Panc1 (cell line): ENCODE results near the gene GTF2A2. TPM values are rescaled to one million over a fixed set of nuclear protein-coding genes. Genes with fewer than 3 reads are reported as not detected.

Experiments used
- ATAC-seq: fragments of 200-7000 bp; cut with Tn5 transposase; 2 replicates; pipeline ENCODE4 v1.9.1; 2020; ENCODE audit warnings: mild to moderate bottlenecking, moderate library complexity
- BruUV-seq: library from RNA; stranded (reverse); fragments of 400-500 nt; replicated peaks from 2 replicates; lab custom pipeline; 2021; lab: Mats Ljungman, UMichigan
- CTCF ChIA-PET: fragments of 300-600 bp; sonication (Branson Sonifier 250); formaldehyde crosslinking; loops from one replicate; lab custom pipeline; 2022; ENCODE audit warnings: antibody characterized with exemption; lab: Charles Lee
- POLR2A ChIA-PET: fragments of 300-600 bp; sonication (Branson Sonifier 250); formaldehyde crosslinking; loops from one replicate; lab custom pipeline; 2022; ENCODE audit warnings: antibody characterized with exemption; lab: Charles Lee
- DNase-seq: peaks from one replicate; pipeline ENCODE4 v3.0.0-alpha.2; 2010; ENCODE audit warnings: low read depth, low spot score
- H3K27ac ChIP-seq: 2 replicates; pipeline ENCODE4 v1.5.1; 2011; ENCODE audit warnings: mild to moderate bottlenecking, low read length, inconsistent platforms
- H3K27me3 ChIP-seq: fragments of 200-500 bp; sonication (Bioruptor generic); 2 replicates; pipeline ENCODE4 v1.6.0; 2014; ENCODE audit warnings: low read length, inconsistent platforms; ENCODE audit not compliant: control insufficient read depth, insufficient read depth
- H3K36me3 ChIP-seq: fragments of 200-500 bp; sonication (Bioruptor generic); 2 replicates; pipeline ENCODE4 v1.5.1; 2014; ENCODE audit warnings: inconsistent platforms, mild to moderate bottlenecking, low read length, moderate library complexity; ENCODE audit not compliant: control insufficient read depth, insufficient read depth
- H3K4me1 ChIP-seq: 2 replicates; pipeline ENCODE4 v1.5.1; 2011; ENCODE audit warnings: inconsistent platforms, mild to moderate bottlenecking, low read length, moderate library complexity; ENCODE audit not compliant: control insufficient read depth, insufficient read depth
- H3K4me3 ChIP-seq, 2 experiments: 2 replicates each; pipeline ENCODE4 v1.5.1; 2011 to 2012; ENCODE audit warnings: low read depth in 2 of 2, low read length in 2 of 2, mild to moderate bottlenecking in 2 of 2, inconsistent platforms in 1 of 2, moderate library complexity in 1 of 2
- H3K9me3 ChIP-seq: fragments of 200-500 bp; sonication (Bioruptor generic); 2 replicates; pipeline ENCODE4 v1.5.1; 2014; ENCODE audit warnings: low read depth, mild to moderate bottlenecking, inconsistent platforms, low read length, moderate library complexity; ENCODE audit not compliant: control insufficient read depth, insufficient read depth
- CTCF ChIP-seq: fragments of 450-650 bp; IDR thresholded peaks from 2 replicates; pipeline ENCODE4 v1.5.1; 2017; ENCODE audit warnings: mild to moderate bottlenecking
- POLR2AphosphoS5 ChIP-seq: IDR thresholded peaks from 2 replicates; pipeline ENCODE4 v1.6.1; 2012; ENCODE audit warnings: mild to moderate bottlenecking, low read depth, low read length, moderate library complexity
- REST ChIP-seq, 2 experiments: IDR thresholded peaks; 2 replicates each; pipeline ENCODE4 v1.6.1; 2011 to 2012; ENCODE audit warnings: low read depth in 2 of 2, control low read depth in 1 of 2, low read length in 1 of 2, mild to moderate bottlenecking in 1 of 2, moderate library complexity in 1 of 2; ENCODE audit not compliant: insufficient read depth in 1 of 2
- SIN3A ChIP-seq: IDR thresholded peaks from 2 replicates; pipeline ENCODE4 v1.6.1; 2012; ENCODE audit warnings: low read depth, mild to moderate bottlenecking, low read length, moderate library complexity, borderline replicate concordance; ENCODE audit not compliant: insufficient read depth
- in situ Hi-C: cut with HindIII; loops from 2 replicates; pipeline ENCODE4 v1.10.0; 2016; ENCODE audit warnings: low sequenced_read_pairs, low pct_unique_long_range_greater_than_20kb
- intact Hi-C: fragments of 100-400 bp; cut with micrococcal nuclease; formaldehyde crosslinking; loops from one replicate; pipeline ENCODE4 v1.10.0; 2022; ENCODE audit not compliant: unreplicated experiment
- total RNA-seq: library from RNA; stranded (reverse); gene quantifications from one replicate; pipeline ENCODE4 v1.2.1, GENCODE V29; 2021; ENCODE audit not compliant: unreplicated experiment

The GTF2A2 gene
- total RNA-seq, 1 experiment from 2014 or later = 234 TPM

GRCh38 chr15:59614153-59614552, 43.2 kb downstream of the GTF2A2 start:
- H3K36me3 ChIP-seq = no peaks in the 10 kb centered on the region
- H3K27me3 ChIP-seq = peaks cover 14% of the 10 kb centered on the region
- intact Hi-C loops = no loop called here
- no peak for DNase-seq
- ChIA-PET POLR2A (no interaction called here), CTCF (no interaction called here)
- H3K4me1 ChIP-seq = no peaks in the 10 kb centered on the region
- H3K4me3 ChIP-seq = no peak overlapping the region
- TF ChIP-seq SIN3A = no peak
- no peak for TF ChIP-seq REST (IDR thresholded peaks at IDR 0.05; ENCODE audit: insufficient read depth in 1 of 2, low read depth in 2 of 2, low read length in 1 of 2)
- BruUV-seq = no TSS peak
- H3K9me3 ChIP-seq = no peaks in the 10 kb centered on the region
- no peak for ATAC-seq
- H3K27ac ChIP-seq = no peak overlapping the region
- in situ Hi-C loops = no loop called here

- no peak for ATAC-seq
- Histone ChIP-seq H3K4me1 (no peaks in the 10 kb centered on the region), H3K27me3 (peaks cover 3% of the 10 kb centered on the region; the same call in 1 of the 2 replicates), H3K9me3 (no peaks in the 10 kb centered on the region), H3K36me3 (no peaks in the 10 kb centered on the region), H3K4me3 (no peak within 1 kb of the TSS), H3K27ac (no peak within 1 kb of the TSS)
- in situ Hi-C loops = no loop called here
- no TSS peak for BruUV-seq
- TF ChIP-seq REST (IDR thresholded peaks at IDR 0.05; ENCODE audit: insufficient read depth in 1 of 2, low read depth in 2 of 2, low read length in 1 of 2) = no peak
- TF ChIP-seq CTCF = no peak
- no peak for TF ChIP-seq SIN3A
- TF ChIP-seq POLR2AphosphoS5 = no peak
- DNase-seq = no peak
- intact Hi-C loops = no loop called here
- CTCF ChIA-PET = no interaction called here
- POLR2A ChIA-PET = interaction anchor here (0.6 kb wide), 2 partner anchors 34 to 1919 kb away, joined by 3 to 5 read pairs; no protein-coding TSS in a partner anchor
These were observed 45.7 kb downstream of the GTF2A2 start, which contains the start of gene GCNT3 for GRCh38 chr15:59611276-59612260. GCNT3 (plus strand) TSS chr15:59611783; CDS start chr15:59618239, 6,456 bp downstream.
